Upper lobe of right lung (tissue), 1 donor: ENCODE data around the gene EML1. TPM values are rescaled to one million over a fixed set of nuclear protein-coding genes. Genes with fewer than 3 reads are reported as not detected.

Source experiments
- ATAC-seq: fragments of 200-7000 bp; cut with Tn5 transposase; one replicate; pipeline ENCODE4 v1.9.1; 2020; ENCODE audit warnings: mild to moderate bottlenecking, moderate library complexity
- DNase-seq: peaks from one replicate; pipeline ENCODE4 v3.0.0-alpha.2; 2020
- H3K27ac ChIP-seq: fragments of 200-600 bp; one replicate; pipeline ENCODE4 v1.8.0; 2022
- H3K27me3 ChIP-seq: fragments of 200-600 bp; one replicate; pipeline ENCODE4 v1.8.0; 2022; ENCODE audit warnings: mild to moderate bottlenecking
- H3K36me3 ChIP-seq: fragments of 200-600 bp; one replicate; pipeline ENCODE4 v1.8.0; 2022
- H3K4me1 ChIP-seq: fragments of 200-600 bp; one replicate; pipeline ENCODE4 v1.8.0; 2022
- H3K4me3 ChIP-seq: fragments of 200-600 bp; one replicate; pipeline ENCODE4 v1.8.0; 2022; ENCODE audit warnings: mild to moderate bottlenecking
- H3K9me3 ChIP-seq: fragments of 200-600 bp; one replicate; pipeline ENCODE4 v1.8.0; 2022
- intact Hi-C: fragments of 100-400 bp; cut with DNase I; formaldehyde crosslinking; loops from one replicate; pipeline ENCODE4 v1.11.0; 2022
- total RNA-seq: library from RNA; stranded (reverse); fragmentation: NEBNext Ultra II Directional; extraction: Animal tissue kit (Norgen Biotek cat#: 25700); gene quantifications from one replicate; pipeline ENCODE4 v1.2.1, GENCODE V29; 2021
- TF ChIP-seq, protein P1 (sequence below): fragments of 200-600 bp; IDR thresholded peaks from one replicate; pipeline ENCODE4 v1.8.0; 2022; ENCODE audit warnings: antibody characterized with exemption
- donor health status: DM: no; HTN: yes; CAD: no; lungs with severe emphysema.

The EML1 gene
- total RNA-seq, 1 donor from 2014 or later = 42.2 TPM

DNA sequence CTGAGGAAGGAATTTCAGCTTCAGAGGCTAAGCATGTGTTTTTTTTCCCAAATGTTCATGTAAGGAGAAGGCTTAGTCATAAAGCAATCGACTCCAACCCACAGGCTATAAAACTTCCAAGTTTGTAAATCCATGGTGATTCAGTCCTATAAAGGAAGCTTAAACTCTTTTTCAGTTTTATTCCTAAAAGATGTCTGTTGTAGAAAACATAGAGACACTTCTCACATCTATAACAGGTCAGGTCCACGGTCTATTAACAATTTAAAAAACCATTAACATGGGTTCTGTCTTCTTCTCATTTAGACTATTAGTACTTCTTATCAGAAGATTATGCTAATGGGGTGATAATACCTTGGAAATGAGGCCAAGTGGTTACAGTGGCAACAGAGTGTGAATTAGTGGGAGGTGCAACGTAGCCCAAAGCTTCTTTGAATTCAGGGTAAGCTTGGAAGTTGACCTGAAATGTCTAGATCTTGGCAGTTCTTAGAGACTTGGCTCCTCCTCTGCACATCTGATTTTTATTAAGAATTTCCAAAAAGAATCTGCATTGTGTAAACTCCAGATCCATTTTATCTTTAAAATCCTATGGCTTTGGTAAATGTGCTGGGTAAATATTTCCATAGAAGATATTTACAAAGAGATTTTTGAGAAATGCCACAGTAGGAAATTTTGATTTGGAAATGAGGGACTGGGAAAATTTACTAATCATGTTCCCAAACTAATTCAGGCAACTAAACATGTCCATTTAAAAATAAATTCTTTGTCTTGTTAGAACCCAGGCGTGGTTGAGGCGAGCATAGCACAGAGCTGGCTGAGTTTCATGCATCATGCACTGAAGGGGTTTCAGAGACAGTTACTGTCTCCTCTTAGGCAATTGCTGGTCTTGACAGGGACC lies 86.4 kb downstream of the EML1 start:
- H3K27ac ChIP-seq = no peak overlapping the region
- intact Hi-C loops = no loop called here
- no peak overlapping the region for H3K4me3 ChIP-seq
- H3K9me3 ChIP-seq = no peaks in the 10 kb centered on the region
- H3K36me3 ChIP-seq = no peaks in the 10 kb centered on the region
- ATAC-seq (no peak), DNase-seq (no peak)
- TF ChIP-seq, protein P1, sequence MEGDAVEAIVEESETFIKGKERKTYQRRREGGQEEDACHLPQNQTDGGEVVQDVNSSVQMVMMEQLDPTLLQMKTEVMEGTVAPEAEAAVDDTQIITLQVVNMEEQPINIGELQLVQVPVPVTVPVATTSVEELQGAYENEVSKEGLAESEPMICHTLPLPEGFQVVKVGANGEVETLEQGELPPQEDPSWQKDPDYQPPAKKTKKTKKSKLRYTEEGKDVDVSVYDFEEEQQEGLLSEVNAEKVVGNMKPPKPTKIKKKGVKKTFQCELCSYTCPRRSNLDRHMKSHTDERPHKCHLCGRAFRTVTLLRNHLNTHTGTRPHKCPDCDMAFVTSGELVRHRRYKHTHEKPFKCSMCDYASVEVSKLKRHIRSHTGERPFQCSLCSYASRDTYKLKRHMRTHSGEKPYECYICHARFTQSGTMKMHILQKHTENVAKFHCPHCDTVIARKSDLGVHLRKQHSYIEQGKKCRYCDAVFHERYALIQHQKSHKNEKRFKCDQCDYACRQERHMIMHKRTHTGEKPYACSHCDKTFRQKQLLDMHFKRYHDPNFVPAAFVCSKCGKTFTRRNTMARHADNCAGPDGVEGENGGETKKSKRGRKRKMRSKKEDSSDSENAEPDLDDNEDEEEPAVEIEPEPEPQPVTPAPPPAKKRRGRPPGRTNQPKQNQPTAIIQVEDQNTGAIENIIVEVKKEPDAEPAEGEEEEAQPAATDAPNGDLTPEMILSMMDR = no peak
- no peaks in the 10 kb centered on the region for H3K27me3 ChIP-seq
- no peaks in the 10 kb centered on the region for H3K4me1 ChIP-seq

DNA sequence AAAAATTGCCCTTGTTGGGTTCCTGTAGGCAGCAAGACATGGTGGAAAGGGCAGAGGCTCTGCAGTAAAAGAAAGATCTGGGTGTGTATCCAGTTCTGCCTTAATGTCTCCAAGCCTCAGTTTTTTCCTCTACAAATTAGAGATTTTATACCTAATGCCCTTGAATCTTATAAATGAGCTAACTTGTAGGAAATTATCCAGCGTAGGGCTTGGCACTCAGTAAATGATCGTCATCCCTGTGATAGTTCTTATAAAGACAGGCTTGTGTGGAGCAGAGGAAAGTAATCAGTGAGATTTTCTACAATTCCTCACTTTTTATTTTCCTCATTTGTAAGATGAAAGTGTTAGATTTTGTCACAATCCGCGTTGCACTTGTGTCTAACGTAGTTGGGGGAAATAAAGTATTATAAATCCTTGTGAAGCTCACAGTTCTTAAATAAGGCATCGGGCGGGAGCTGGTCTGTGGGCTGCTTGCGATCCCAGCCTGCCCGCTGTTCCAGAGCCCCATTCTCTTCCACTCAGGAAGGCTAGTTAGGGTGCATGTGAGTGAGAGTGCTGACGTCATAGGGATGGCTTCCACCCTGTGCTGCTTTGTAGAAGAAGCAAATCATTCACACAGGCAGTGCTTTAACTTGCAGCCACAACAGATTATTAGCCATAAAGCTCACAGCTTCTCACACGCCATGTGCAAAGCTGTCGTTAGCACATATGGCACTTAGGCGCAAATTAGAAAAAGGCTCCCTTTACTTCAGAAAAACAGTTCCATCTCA lies 87.6 kb downstream of the EML1 start:
- H3K4me1 ChIP-seq = no peaks in the 10 kb centered on the region
- no peak overlapping the region for H3K4me3 ChIP-seq
- TF ChIP-seq, protein P1 = no peak
- intact Hi-C loops = no loop called here
- no peaks in the 10 kb centered on the region for H3K36me3 ChIP-seq
- H3K27me3 ChIP-seq = no peaks in the 10 kb centered on the region
- ATAC-seq = no peak
- no peak for DNase-seq
- no peak overlapping the region for H3K27ac ChIP-seq
- H3K9me3 ChIP-seq = no peaks in the 10 kb centered on the region

DNA sequence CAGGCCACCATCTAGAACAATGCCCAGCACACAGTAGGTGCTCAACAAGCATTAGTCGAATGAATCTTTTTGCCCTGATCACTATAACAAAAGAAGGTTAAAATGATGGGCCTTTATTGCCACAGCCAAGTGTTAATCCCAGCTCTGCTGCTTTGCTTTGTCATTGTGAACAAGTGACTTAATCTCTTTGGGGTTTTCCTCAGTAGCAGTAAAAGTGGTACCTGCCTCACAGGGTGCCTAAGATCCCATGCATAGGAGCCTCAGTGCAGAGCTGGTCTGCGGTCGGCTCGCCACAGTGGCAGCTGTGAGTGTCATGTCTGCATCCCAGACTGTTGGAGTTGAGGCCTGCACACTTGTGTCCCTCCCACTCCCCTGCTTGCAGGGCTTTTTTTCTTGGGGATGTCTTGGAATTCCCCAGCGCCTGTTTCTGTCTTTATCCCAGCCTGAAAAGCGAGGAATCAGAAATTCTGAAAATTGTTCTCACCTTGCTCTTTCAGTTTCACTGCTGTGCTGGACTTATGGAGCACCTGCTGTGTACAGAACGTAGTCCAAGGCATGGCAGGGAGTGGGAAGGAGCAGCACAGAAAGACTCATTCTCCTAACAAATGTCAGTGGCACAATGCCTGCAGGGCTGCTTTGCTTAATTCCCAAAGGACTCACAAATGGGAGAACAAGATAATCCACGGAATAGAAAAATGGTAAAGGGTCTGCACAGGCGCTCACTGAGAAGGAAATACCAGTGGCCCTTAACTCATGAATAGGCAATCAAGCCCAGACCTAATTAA lies 90.8 kb downstream of the EML1 start:
- H3K9me3 ChIP-seq = no peaks in the 10 kb centered on the region
- no peak for DNase-seq
- no peaks in the 10 kb centered on the region for H3K4me1 ChIP-seq
- TF ChIP-seq, protein P1 = no peak
- intact Hi-C loops = no loop called here
- ATAC-seq = no peak
- no peaks in the 10 kb centered on the region for H3K36me3 ChIP-seq
- no peaks in the 10 kb centered on the region for H3K27me3 ChIP-seq
- no peak overlapping the region for H3K27ac ChIP-seq
- no peak overlapping the region for H3K4me3 ChIP-seq

DNA sequence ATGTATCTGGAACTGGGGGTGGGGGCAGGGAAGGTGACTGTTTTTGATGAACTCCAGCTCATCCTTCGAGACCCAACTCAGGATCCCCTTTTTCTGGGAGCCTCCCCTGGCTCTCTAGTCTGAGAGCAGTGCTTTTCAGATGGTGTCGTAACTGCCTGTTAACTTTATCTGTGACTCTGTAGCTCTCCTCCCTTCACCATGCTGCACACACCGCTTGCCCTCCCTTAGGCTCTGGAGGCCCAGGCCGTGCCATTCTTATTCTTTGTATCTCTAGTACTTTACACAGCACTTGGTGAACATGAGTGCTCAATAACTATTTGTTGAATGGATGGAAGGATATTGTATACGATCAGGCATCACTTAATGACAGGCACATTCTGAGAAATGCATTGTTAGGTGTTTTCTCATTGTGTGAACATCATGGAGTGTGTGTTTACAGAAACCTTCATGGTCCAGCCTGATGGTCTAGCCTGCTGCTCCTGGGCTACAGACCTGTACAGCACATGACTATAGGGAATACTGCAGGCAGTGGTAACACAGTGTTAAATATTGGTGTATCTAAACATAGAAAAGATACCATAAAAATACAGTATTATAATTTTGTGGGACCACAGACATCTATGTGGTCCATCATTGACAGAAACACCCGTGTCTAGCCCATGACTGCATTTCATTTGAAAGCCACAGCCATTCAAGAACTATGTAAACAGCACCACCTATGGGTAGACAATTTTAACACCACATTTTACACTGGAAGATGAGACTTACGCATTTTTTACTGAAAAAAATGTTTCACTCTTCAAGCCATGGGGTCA lies 91.8 kb downstream of the EML1 start:
- DNase-seq (no peak), ATAC-seq (peak; percentile 83)
- TF ChIP-seq, protein P1 = peak; percentile 76
- H3K4me1 ChIP-seq = no peaks in the 10 kb centered on the region
- H3K36me3 ChIP-seq = no peaks in the 10 kb centered on the region
- H3K27me3 ChIP-seq = no peaks in the 10 kb centered on the region
- H3K27ac ChIP-seq = no peak overlapping the region
- intact Hi-C loops = loop anchor here (5.0 kb wide), 1 partner anchor 158 kb away; no protein-coding TSS in a partner anchor
- no peaks in the 10 kb centered on the region for H3K9me3 ChIP-seq
- no peak overlapping the region for H3K4me3 ChIP-seq

DNA sequence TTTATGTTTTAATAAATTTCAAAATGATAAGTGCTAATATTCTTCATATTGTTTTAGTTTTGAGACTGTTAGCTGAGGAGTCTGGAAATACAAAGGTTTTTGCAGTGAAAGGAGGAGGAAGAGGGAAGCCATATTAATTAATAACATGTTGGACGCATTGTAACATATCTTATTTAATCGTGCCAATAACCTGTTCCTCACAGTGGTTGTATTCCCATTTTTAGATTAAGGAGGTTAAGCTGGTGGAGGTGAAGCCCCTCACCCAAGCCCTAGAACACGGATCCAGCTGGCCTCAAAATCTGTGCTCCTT lies 92.4 kb downstream of the EML1 start:
- Histone ChIP-seq H3K27me3 (no peaks in the 10 kb centered on the region), H3K27ac (no peak overlapping the region), H3K4me3 (no peak overlapping the region), H3K36me3 (no peaks in the 10 kb centered on the region), H3K9me3 (no peaks in the 10 kb centered on the region), H3K4me1 (no peaks in the 10 kb centered on the region)
- TF ChIP-seq, protein P1 = no peak
- intact Hi-C loops = loop anchor here (5.0 kb wide), 1 partner anchor 158 kb away; no protein-coding TSS in a partner anchor
- ATAC-seq (no peak), DNase-seq (no peak)
